ENCODE data around the gene FZR1. TPM values are rescaled to one million over a fixed set of nuclear protein-coding genes. Genes with fewer than 3 reads are reported as not detected.

FZR1 gene
- total and polyA plus RNA-seq, 2 experiments from 2014 or later: 16.1 to 39.2 TPM

- no peak for TF ChIP-seq ZNF462 (CRISPR knock-in tag; IDR thresholded peaks at IDR 0.05)
Measured at GRCh38 chr19:3563709-3564524, 57.8 kb downstream of the FZR1 start (continued).

GRCh38 chr19:3565139-3565538 is 59.0 kb downstream of the FZR1 start:
- Histone ChIP-seq H3K79me2 (replicated peaks; ENCODE audit: insufficient read depth) (no peaks in the 10 kb centered on the region), H2AFZ (no peak overlapping the region), H3F3A (replicated peaks; ENCODE audit: low read depth) (no peaks in the 10 kb centered on the region), H3K27me3 (ENCODE audit: insufficient read depth) (no peaks in the 10 kb centered on the region), H3K4me3 (no peak overlapping the region), H3K9me2 (ENCODE audit: insufficient read depth) (no peaks in the 10 kb centered on the region), H3K36me3 (ENCODE audit: insufficient read depth) (no peaks in the 10 kb centered on the region), H4K20me1 (replicated peaks; ENCODE audit: insufficient read depth) (no peaks in the 10 kb centered on the region; the same call in 1 of the 2 replicates), H3K4me1 (ENCODE audit: insufficient read depth) (no peaks in the 10 kb centered on the region), H3K4me2 (no peak overlapping the region), H3K27ac (ENCODE audit: low read depth) (no peak overlapping the region)
- H3K4me3 Mint-ChIP-seq: no peak overlapping the region
- H3K4me1 Mint-ChIP-seq: no peaks in the 10 kb centered on the region
- ATAC-seq: no peak
- no peak overlapping the region for H3K27ac Mint-ChIP-seq
- no peak for DNase-seq (ENCODE audit: low spot score)
- H3K27me3 Mint-ChIP-seq (ENCODE audit: insufficient read depth, low read depth, poor library complexity): peaks cover 4% of the 10 kb centered on the region
- no peaks in the 10 kb centered on the region for H3K9me3 Mint-ChIP-seq
- H3K36me3 Mint-ChIP-seq (ENCODE audit: low read depth): no peaks in the 10 kb centered on the region
- TF ChIP-seq EZH2phosphoT487 (IDR thresholded peaks at IDR 0.05; ENCODE audit: unreplicated experiment) (no peak), ZNF462 (CRISPR knock-in tag; IDR thresholded peaks at IDR 0.05) (no peak), ZNF114 (CRISPR knock-in tag; IDR thresholded peaks at IDR 0.05) (no peak), CTCF (conservative IDR thresholded peaks at IDR 0.05; ENCODE audit: low read depth in 2 of 2) (no peak), JUNB (IDR thresholded peaks at IDR 0.05; ENCODE audit: unreplicated experiment) (no peak), STAT1 (IDR thresholded peaks at IDR 0.05; ENCODE audit: unreplicated experiment) (no peak), POLR2AphosphoS5 (IDR thresholded peaks at IDR 0.05; ENCODE audit: low read depth) (no peak)
